OCI-LY1 (cell line): ENCODE results near the gene CDC14B.

Source experiments
- H2AFZ ChIP-seq: fragments of 200-600 bp; sonication (generic), shearing (Covaris generic); 2 replicates; pipeline ENCODE4 v1.6.0; 2014; ENCODE audit warnings: antibody characterized with exemption, mild to moderate bottlenecking, low read length
- H3F3A ChIP-seq: fragments of 200-600 bp; sonication (generic), shearing (Covaris generic); 2 replicates; pipeline ENCODE4 v1.6.0; 2014; ENCODE audit warnings: mild to moderate bottlenecking, antibody characterized with exemption, low read length, moderate library complexity; ENCODE audit not compliant: insufficient read depth
- H3K27ac ChIP-seq: fragments of 200-600 bp; sonication (generic); 2 replicates; pipeline ENCODE4 v1.5.1; 2014; ENCODE audit warnings: low read length, mixed run types, mild to moderate bottlenecking, low read depth; ENCODE audit not compliant: poor library complexity, severe bottlenecking
- H3K27me3 ChIP-seq: fragments of 200-600 bp; sonication (generic); 2 replicates; pipeline ENCODE4 v1.6.0; 2014; ENCODE audit warnings: antibody characterized with exemption, mild to moderate bottlenecking, low read length, moderate library complexity; ENCODE audit not compliant: insufficient read depth
- H3K36me3 ChIP-seq: fragments of 200-600 bp; sonication (generic); 2 replicates; pipeline ENCODE4 v1.6.1; 2014; ENCODE audit warnings: mild to moderate bottlenecking, antibody characterized with exemption, low read length, moderate library complexity, mixed read lengths; ENCODE audit not compliant: insufficient read depth
- H3K4me1 ChIP-seq: fragments of 200-600 bp; sonication (generic); 2 replicates; pipeline ENCODE4 v1.5.1; 2014; ENCODE audit warnings: mild to moderate bottlenecking, low read length, moderate library complexity; ENCODE audit not compliant: insufficient read depth, severe bottlenecking
- H3K4me2 ChIP-seq: fragments of 200-600 bp; sonication (generic), shearing (Covaris generic); 2 replicates; pipeline ENCODE4 v1.6.1; 2014; ENCODE audit warnings: low read length
- H3K4me3 ChIP-seq: fragments of 200-600 bp; sonication (generic); 2 replicates; pipeline ENCODE4 v1.5.1; 2014; ENCODE audit warnings: low read length, low read depth, mild to moderate bottlenecking, mixed read lengths; ENCODE audit not compliant: poor library complexity, severe bottlenecking
- H3K79me2 ChIP-seq: fragments of 200-600 bp; shearing (Covaris generic); 2 replicates; pipeline ENCODE4 v1.6.1; 2016; ENCODE audit warnings: mixed run types, low read length, mixed read lengths; ENCODE audit not compliant: insufficient read depth
- H3K9ac ChIP-seq: fragments of 200-600 bp; sonication (generic), shearing (Covaris generic); 2 replicates; pipeline ENCODE4 v1.6.1; 2014; ENCODE audit warnings: mild to moderate bottlenecking, low read length, mixed read lengths
- H3K9me2 ChIP-seq: fragments of 200-600 bp; sonication (generic), shearing (Covaris generic); 2 replicates; pipeline ENCODE4 v1.6.1; 2014; ENCODE audit warnings: low read depth, mild to moderate bottlenecking, low read length, mixed read lengths
- H3K9me3 ChIP-seq: fragments of 200-600 bp; shearing (Covaris generic); 2 replicates; pipeline ENCODE4 v1.6.1; 2014; ENCODE audit warnings: low read length, mixed read lengths
- H4K20me1 ChIP-seq: fragments of 200-600 bp; sonication (generic), shearing (Covaris generic); 2 replicates; pipeline ENCODE4 v1.6.0; 2016; ENCODE audit warnings: mild to moderate bottlenecking, low read length; ENCODE audit not compliant: insufficient read depth
- EZH2 ChIP-seq: fragments of 200-600 bp; sonication (generic), shearing (Covaris generic); IDR thresholded peaks from 2 replicates; pipeline ENCODE4 v1.8.0; 2017; ENCODE audit warnings: borderline replicate concordance, mixed run types, mild to moderate bottlenecking, antibody characterized with exemption, low read length, moderate library complexity, mixed read lengths
- TF ChIP-seq, protein P1 (sequence below): fragments of 200-600 bp; sonication (generic), shearing (Covaris generic); IDR thresholded peaks from 2 replicates; pipeline ENCODE4 v1.5.1; 2017; ENCODE audit warnings: mild to moderate bottlenecking, antibody characterized with exemption, low read length, moderate library complexity, mixed read lengths

Gene CDC14B

DNA sequence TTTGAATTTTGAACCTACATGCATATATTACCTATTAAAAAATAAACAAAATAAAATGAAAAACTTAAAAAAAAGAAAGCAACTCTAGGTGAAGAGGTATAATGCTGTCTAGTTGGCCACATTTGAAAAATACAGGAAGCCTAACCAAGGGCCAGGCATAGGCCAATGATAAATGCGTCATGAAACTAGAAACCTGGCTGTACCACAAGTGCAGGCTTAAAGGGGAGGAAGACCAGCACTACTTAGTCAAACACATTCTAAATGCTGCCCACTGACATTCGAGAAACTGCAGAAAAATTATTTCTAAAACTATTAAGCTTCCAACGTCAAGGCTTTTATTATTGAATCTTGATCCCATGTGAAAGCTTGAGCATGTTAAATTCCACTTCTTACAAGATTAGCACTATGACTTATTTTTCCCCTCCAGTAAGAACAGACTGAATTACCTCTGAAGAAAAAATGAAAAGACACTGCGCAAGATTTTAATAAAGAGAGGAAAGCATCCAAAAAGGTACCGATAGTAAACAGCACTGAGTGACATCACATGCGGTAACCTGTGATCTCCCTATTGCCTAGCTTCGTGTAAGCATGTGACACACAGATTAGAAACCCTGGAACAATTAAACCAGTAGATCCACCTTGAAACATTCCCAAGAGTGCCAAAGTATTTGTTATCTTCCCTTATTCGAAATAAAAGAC is 16.2 kb downstream of the CDC14B start:
- no peaks in the 10 kb centered on the region for H4K20me1 ChIP-seq
- no peaks in the 10 kb centered on the region for H3K27me3 ChIP-seq
- H3K36me3 ChIP-seq: no peaks in the 10 kb centered on the region
- no peak overlapping the region for H3K4me3 ChIP-seq
- no peaks in the 10 kb centered on the region for H3K9me2 ChIP-seq
- H2AFZ ChIP-seq: no peak overlapping the region
- no peaks in the 10 kb centered on the region for H3K79me2 ChIP-seq
- no peaks in the 10 kb centered on the region for H3F3A ChIP-seq
- no peaks in the 10 kb centered on the region for H3K9me3 ChIP-seq
- no peak overlapping the region for H3K27ac ChIP-seq
- H3K4me2 ChIP-seq: no peak overlapping the region
- no peaks in the 10 kb centered on the region for H3K4me1 ChIP-seq
- no peak overlapping the region for H3K9ac ChIP-seq
- TF ChIP-seq EZH2: no peak
- TF ChIP-seq, protein P1, sequence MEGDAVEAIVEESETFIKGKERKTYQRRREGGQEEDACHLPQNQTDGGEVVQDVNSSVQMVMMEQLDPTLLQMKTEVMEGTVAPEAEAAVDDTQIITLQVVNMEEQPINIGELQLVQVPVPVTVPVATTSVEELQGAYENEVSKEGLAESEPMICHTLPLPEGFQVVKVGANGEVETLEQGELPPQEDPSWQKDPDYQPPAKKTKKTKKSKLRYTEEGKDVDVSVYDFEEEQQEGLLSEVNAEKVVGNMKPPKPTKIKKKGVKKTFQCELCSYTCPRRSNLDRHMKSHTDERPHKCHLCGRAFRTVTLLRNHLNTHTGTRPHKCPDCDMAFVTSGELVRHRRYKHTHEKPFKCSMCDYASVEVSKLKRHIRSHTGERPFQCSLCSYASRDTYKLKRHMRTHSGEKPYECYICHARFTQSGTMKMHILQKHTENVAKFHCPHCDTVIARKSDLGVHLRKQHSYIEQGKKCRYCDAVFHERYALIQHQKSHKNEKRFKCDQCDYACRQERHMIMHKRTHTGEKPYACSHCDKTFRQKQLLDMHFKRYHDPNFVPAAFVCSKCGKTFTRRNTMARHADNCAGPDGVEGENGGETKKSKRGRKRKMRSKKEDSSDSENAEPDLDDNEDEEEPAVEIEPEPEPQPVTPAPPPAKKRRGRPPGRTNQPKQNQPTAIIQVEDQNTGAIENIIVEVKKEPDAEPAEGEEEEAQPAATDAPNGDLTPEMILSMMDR: no peak

GRCh38 chr9:96599298-96599697 is 20.3 kb downstream of the CDC14B start:
- TF ChIP-seq EZH2: no peak
- TF ChIP-seq, protein P1: no peak
- H2AFZ ChIP-seq: no peak overlapping the region
- no peaks in the 10 kb centered on the region for H3K27me3 ChIP-seq
- no peaks in the 10 kb centered on the region for H3K9me3 ChIP-seq
- H3K4me2 ChIP-seq: no peak overlapping the region
- no peaks in the 10 kb centered on the region for H3K79me2 ChIP-seq
- H3K4me3 ChIP-seq: no peak overlapping the region
- no peaks in the 10 kb centered on the region for H4K20me1 ChIP-seq
- H3K9ac ChIP-seq: no peak overlapping the region
- no peak overlapping the region for H3K27ac ChIP-seq
- H3K36me3 ChIP-seq: no peaks in the 10 kb centered on the region
- H3K4me1 ChIP-seq: no peaks in the 10 kb centered on the region
- no peaks in the 10 kb centered on the region for H3K9me2 ChIP-seq
- H3F3A ChIP-seq: no peaks in the 10 kb centered on the region

- Histone ChIP-seq H4K20me1 (no peaks in the 10 kb centered on the region), H3K4me2 (no peak overlapping the region), H2AFZ (no peak overlapping the region), H3K9me2 (no peaks in the 10 kb centered on the region), H3K4me1 (no peaks in the 10 kb centered on the region), H3K27ac (no peak overlapping the region), H3F3A (no peaks in the 10 kb centered on the region), H3K79me2 (no peaks in the 10 kb centered on the region), H3K9ac (no peak overlapping the region), H3K4me3 (no peak overlapping the region), H3K27me3 (no peaks in the 10 kb centered on the region), H3K36me3 (no peaks in the 10 kb centered on the region), H3K9me3 (no peaks in the 10 kb centered on the region)
- TF ChIP-seq, protein P1: no peak
- no peak for TF ChIP-seq EZH2
These were observed 23.0 kb downstream of the CDC14B start for GRCh38 chr9:96596601-96597111.
